IPS-18a (cell line): Measurements from ENCODE around the gene PRR33.

Experiments used
- H3K27ac ChIP-seq: one replicate; pipeline ENCODE4 v1.5.1; 2013; ENCODE audit warnings: low read length
- H3K27me3 ChIP-seq: one replicate; pipeline ENCODE4 v1.6.1; 2013; ENCODE audit warnings: mild to moderate bottlenecking, low read length; ENCODE audit not compliant: control insufficient read depth, insufficient read depth
- H3K36me3 ChIP-seq: one replicate; pipeline ENCODE4 v1.6.1; 2013; ENCODE audit warnings: low read depth, low read length; ENCODE audit not compliant: control insufficient read depth
- H3K4me1 ChIP-seq: one replicate; pipeline ENCODE4 v1.6.1; 2013; ENCODE audit warnings: low read depth, low read length; ENCODE audit not compliant: control insufficient read depth
- H3K4me3 ChIP-seq: one replicate; pipeline ENCODE4 v1.5.1; 2013; ENCODE audit warnings: low read length
- H3K9ac ChIP-seq: one replicate; pipeline ENCODE4 v1.6.1; 2013; ENCODE audit warnings: mild to moderate bottlenecking, low read length, moderate library complexity
- H3K9me3 ChIP-seq: one replicate; pipeline ENCODE4 v1.6.1; 2013; ENCODE audit warnings: low read depth, low read length; ENCODE audit not compliant: control insufficient read depth

The PRR33 gene

DNA sequence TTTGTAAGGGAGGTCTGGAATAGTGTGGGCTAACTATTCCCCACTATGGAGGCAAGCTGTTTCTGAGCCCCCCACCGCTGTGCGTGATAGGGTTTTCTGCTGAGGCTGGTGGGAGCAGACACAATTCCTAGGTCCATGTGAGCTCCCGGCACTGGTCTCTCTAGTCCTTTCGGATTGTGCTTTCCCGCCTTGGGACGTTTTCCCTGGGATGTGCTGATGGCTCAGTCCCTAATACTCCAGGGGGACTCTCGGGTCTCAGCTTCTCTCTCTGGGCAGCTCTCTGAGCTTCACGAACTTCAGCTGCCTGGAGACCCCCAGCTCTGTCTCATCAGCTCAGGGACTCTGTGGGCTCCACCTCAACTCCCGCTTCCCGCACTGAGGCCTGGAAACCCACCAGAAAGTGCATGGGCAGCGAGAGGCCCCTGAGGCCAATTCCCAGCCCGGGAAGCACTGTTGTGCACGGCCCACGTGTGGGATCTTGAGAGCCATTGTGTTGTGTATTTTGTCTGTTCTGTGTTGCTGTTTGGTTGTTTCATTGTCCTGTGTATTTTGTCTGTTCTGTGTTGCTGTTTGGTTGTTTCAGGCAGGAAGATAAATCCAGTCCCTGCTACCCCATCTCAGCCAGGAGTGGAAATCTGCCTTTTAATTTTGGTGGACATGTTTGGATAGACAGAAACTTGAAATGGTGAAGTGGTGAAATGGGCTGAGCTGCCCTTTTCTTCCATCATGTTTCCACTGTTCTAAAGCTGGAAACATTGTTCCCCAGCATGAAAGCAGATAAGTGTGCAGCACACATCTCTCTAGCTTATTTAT is 15.1 kb upstream of the PRR33 start:
- no peak overlapping the region for H3K27ac ChIP-seq
- H3K9me3 ChIP-seq = no peaks in the 10 kb centered on the region
- peaks cover 11% of the 10 kb centered on the region for H3K4me1 ChIP-seq
- no peak overlapping the region for H3K4me3 ChIP-seq
- H3K9ac ChIP-seq = no peak overlapping the region
- no peaks in the 10 kb centered on the region for H3K36me3 ChIP-seq
- no peaks in the 10 kb centered on the region for H3K27me3 ChIP-seq

GRCh38 chr11:1906181-1906580 is 14.5 kb upstream of the PRR33 start:
- Histone ChIP-seq H3K36me3 (no peaks in the 10 kb centered on the region), H3K9me3 (no peaks in the 10 kb centered on the region), H3K4me3 (no peak overlapping the region), H3K27ac (no peak overlapping the region), H3K4me1 (peaks cover 15% of the 10 kb centered on the region), H3K27me3 (no peaks in the 10 kb centered on the region), H3K9ac (no peak overlapping the region)

DNA sequence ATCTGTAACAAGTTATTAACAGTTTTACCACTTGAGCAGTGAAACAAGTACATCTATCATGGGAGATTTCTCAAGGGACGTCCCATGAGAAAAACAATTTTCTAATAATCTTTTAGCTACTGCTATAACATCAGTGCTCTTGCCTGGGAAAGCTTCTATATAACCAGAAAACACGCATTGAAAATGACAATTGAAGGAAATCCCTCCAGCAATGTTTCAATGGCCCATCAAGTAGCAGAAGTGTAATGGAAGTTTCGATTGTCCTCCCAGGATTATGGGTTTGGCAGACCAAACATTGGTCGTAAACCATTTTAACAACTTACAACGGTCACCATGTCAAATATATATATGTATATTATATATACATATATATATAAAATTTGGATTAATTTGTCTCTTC is 8.0 kb upstream of the PRR33 start:
- Histone ChIP-seq H3K27ac (no peak overlapping the region), H3K4me1 (peaks cover 3% of the 10 kb centered on the region), H3K4me3 (no peak overlapping the region), H3K9ac (no peak overlapping the region), H3K9me3 (no peaks in the 10 kb centered on the region), H3K36me3 (no peaks in the 10 kb centered on the region), H3K27me3 (no peaks in the 10 kb centered on the region)

- Histone ChIP-seq H3K36me3 (no peaks in the 10 kb centered on the region), H3K9ac (no peak overlapping the region), H3K27ac (no peak overlapping the region), H3K4me3 (no peak overlapping the region), H3K4me1 (peaks cover 3% of the 10 kb centered on the region), H3K27me3 (no peaks in the 10 kb centered on the region), H3K9me3 (no peaks in the 10 kb centered on the region)
Observed at GRCh38 chr11:1899090-1899489, 7.4 kb upstream of the PRR33 start.

DNA sequence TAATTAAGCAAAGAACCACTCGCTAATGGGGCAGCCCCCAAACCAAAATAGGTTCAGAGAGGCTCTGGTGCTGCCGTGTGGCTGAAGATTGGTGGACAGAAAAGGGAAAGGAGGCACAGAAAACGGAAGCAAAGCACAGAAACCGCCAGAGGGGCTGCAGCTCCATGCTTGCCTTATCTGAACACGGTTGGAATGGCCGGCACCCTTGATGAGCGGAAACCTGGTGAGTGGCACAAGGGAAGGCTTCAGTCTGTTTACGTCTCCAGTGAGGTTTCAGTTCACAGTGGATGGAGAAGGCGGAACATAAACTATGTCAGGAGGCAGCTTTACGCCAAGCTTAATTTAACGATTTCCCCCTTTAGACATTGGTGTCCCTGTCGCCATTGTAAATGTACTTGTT is 5.2 kb upstream of the PRR33 start:
- H3K4me3 ChIP-seq = no peak overlapping the region
- H3K36me3 ChIP-seq = no peaks in the 10 kb centered on the region
- H3K9me3 ChIP-seq = no peaks in the 10 kb centered on the region
- H3K9ac ChIP-seq = no peak overlapping the region
- H3K27ac ChIP-seq = no peak overlapping the region
- peaks cover 3% of the 10 kb centered on the region for H3K4me1 ChIP-seq
- no peaks in the 10 kb centered on the region for H3K27me3 ChIP-seq

GRCh38 chr11:1896468-1896867 is 4.8 kb upstream of the PRR33 start:
- no peak overlapping the region for H3K4me3 ChIP-seq
- H3K27ac ChIP-seq = no peak overlapping the region
- H3K36me3 ChIP-seq = no peaks in the 10 kb centered on the region
- H3K9me3 ChIP-seq = no peaks in the 10 kb centered on the region
- no peaks in the 10 kb centered on the region for H3K27me3 ChIP-seq
- no peak overlapping the region for H3K9ac ChIP-seq
- peaks cover under 1% of the 10 kb centered on the region for H3K4me1 ChIP-seq

- H3K27me3 ChIP-seq = no peaks in the 10 kb centered on the region
- no peaks in the 10 kb centered on the region for H3K9me3 ChIP-seq
- no peaks in the 10 kb centered on the region for H3K36me3 ChIP-seq
- no peak overlapping the region for H3K9ac ChIP-seq
- no peak overlapping the region for H3K4me3 ChIP-seq
- H3K4me1 ChIP-seq = no peaks in the 10 kb centered on the region
- no peak overlapping the region for H3K27ac ChIP-seq
Observed at GRCh38 chr11:1894759-1895158, 3.1 kb upstream of the PRR33 start.

GRCh38 chr11:1893581-1894359 is 2.1 kb upstream of the PRR33 start:
- Histone ChIP-seq H3K9me3 (no peaks in the 10 kb centered on the region), H3K9ac (no peak overlapping the region), H3K4me3 (no peak overlapping the region), H3K36me3 (no peaks in the 10 kb centered on the region), H3K27me3 (no peaks in the 10 kb centered on the region), H3K27ac (no peak overlapping the region), H3K4me1 (no peaks in the 10 kb centered on the region)

DNA sequence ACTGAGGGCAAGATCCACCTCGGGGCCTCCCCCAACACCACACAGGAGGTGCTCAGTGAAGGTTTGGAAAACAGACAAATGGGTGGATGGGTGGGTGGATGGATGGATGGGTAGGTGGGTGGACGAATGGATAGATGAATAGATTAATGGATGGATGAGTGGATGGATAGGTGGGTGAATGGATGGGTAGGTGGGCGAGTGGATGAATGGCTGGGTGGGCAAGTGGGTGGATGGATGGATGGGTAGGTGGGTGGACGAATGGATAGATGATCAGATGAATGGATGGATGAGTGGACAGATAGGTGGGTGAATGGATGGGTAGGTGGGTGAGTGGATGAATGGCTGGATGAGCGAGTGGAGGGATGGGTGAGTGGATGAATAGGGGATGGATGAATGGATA is 863 bp upstream of the PRR33 start:
- H3K9me3 ChIP-seq = no peaks in the 10 kb centered on the region
- H3K4me1 ChIP-seq = no peaks in the 10 kb centered on the region
- H3K4me3 ChIP-seq = no peak overlapping the region
- H3K9ac ChIP-seq = no peak overlapping the region
- no peak overlapping the region for H3K27ac ChIP-seq
- H3K36me3 ChIP-seq = no peaks in the 10 kb centered on the region
- H3K27me3 ChIP-seq = no peaks in the 10 kb centered on the region

- Histone ChIP-seq H3K9me3 (no peaks in the 10 kb centered on the region), H3K9ac (no peak overlapping the region), H3K4me1 (no peaks in the 10 kb centered on the region), H3K36me3 (no peaks in the 10 kb centered on the region), H3K27ac (no peak overlapping the region), H3K27me3 (no peaks in the 10 kb centered on the region), H3K4me3 (no peak overlapping the region)
Observed at GRCh38 chr11:1892116-1892515, 421 bp upstream of the PRR33 start.

DNA sequence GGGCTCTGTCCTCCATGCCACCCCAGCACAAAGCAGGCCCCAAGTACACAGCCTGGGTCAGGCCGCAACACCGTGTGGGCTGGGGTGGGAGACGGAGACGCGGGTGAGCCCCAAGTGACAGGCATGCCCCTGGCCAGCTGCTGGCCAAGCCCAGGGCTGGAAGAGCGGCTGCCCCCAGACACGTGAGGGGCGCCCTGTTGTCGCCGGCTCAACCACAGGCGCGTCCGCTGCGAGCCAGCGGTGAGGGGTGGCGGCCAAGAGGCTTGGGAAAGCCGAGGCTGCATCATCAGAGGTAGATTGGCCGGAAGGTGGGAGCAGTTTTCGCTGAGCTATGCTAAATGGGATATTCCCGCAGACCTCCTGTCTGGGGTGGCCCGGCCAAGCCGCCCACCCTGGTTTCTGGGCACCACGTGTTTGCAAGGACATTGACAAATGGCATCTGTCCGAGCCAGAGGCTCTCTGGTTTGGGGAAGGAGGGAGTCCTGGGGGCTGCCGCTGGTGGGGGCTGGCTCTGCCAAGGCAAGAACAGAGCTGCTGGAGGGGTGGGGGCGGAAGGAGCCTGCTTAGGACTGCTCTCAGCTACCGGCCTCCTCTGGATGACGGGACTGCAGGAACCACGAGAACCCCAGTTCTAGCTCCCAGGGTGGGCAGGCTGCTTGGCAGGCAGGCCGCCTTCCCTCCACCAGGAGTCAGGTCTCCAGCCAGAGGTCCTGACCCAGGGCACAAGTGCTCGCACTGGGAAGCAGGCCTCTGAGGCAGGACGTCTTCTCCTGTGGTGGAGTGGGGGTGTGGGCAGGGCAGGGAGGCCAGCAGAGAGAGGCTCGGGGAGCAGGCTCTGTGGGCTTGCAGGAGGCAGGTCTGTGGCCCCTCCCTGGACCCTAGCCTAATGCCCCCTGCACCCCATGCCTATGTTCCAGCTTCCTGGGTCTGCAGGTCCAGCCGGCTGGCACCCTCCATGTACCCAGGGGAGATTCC is 552 bp downstream of the PRR33 start:
- Histone ChIP-seq H3K27ac (no peak overlapping the region), H3K36me3 (no peaks in the 10 kb centered on the region), H3K4me3 (no peak overlapping the region), H3K4me1 (no peaks in the 10 kb centered on the region), H3K9me3 (no peaks in the 10 kb centered on the region), H3K9ac (no peak overlapping the region), H3K27me3 (no peaks in the 10 kb centered on the region)
